Testis (tissue), 3 donors: ENCODE data around the gene PRR30. TPM values are rescaled to one million over a fixed set of nuclear protein-coding genes. Genes with fewer than 3 reads are reported as not detected.
"Not testable (repeated sequence)": the region's sequence is repeated elsewhere in the genome, so short reads cannot be mapped to it uniquely, and the experiment has no call there.

Experiments
- DNase-seq: peaks from one replicate; pipeline ENCODE4 v3.0.0-alpha.2; 2019
- H3K27ac ChIP-seq, 2 donors: fragments of 200-600 bp; sonication (generic); one replicate each; pipeline ENCODE4 v1.5.1; 2019
- H3K27me3 ChIP-seq: fragments of 200-600 bp; sonication (generic); one replicate; pipeline ENCODE4 v1.5.1; 2019
- H3K36me3 ChIP-seq: fragments of 200-600 bp; sonication (generic); one replicate; pipeline ENCODE4 v1.5.1; 2017; ENCODE audit warnings: low read depth; ENCODE audit errors: missing control alignments
- H3K4me1 ChIP-seq: fragments of 200-600 bp; sonication (generic); one replicate; pipeline ENCODE4 v1.5.1; 2019
- H3K4me3 ChIP-seq, 2 donors: fragments of 200-600 bp; sonication (generic); one replicate each; pipeline ENCODE4 v1.5.1; 2017 to 2019
- H3K9me3 ChIP-seq: fragments of 200-600 bp; sonication (generic); one replicate; pipeline ENCODE4 v1.5.1; 2017
- CTCF ChIP-seq, 3 experiments: fragments of 450-650 bp in 2 of 3; fragments of 200-600 bp in 1 of 3; sonication (generic) in 1 of 3; IDR thresholded peaks; one replicate each; pipeline ENCODE4 v1.5.1; 2016 to 2019; ENCODE audit warnings: antibody characterized with exemption in 3 of 3, mild to moderate bottlenecking in 2 of 3, moderate library complexity in 1 of 3
- POLR2A ChIP-seq: fragments of 450-650 bp; IDR thresholded peaks from one replicate; pipeline ENCODE4 v1.6.1; 2017; ENCODE audit warnings: antibody characterized with exemption, mild to moderate bottlenecking, moderate library complexity
- WGBS, 2 donors: methylation state at CpG; one replicate each; pipeline ENCODE4 v1.1.5; 2018; 5-methylcytosine and 5-hydroxymethylcytosine counted together
- intact Hi-C: fragments of 100-400 bp; cut with DNase I; formaldehyde crosslinking; loops from one replicate; pipeline ENCODE4 v1.15.1; 2023; ENCODE audit warnings: low total_unique reads
- polyA plus RNA-seq: library from polyadenylated mRNA; stranded (reverse); fragments of 350-450 nt; fragmentation: Illumina TruSeq; extraction: RNeasy Lipid Tissue Mini Kit (QIAGEN cat#74804); gene quantifications from one replicate; pipeline ENCODE4 v1.2.3, GENCODE V29; 2014; ENCODE audit warnings: low read depth, low replicate concordance; ENCODE audit not compliant: insufficient read depth
- total RNA-seq, 2 donors: library from RNA; depleted of rRNA; stranded (reverse); fragments of >200 nt; gene quantifications; one replicate each; pipeline ENCODE4 v1.2.3, GENCODE V29; 2016

The PRR30 gene
- total and polyA plus RNA-seq, 3 donors from 2014 or later, result 12.8 to 153 (median 55.4) TPM

GRCh38 chr2:27122791-27123190 is 16.4 kb downstream of the PRR30 start:
- Histone ChIP-seq H3K36me3 (no peaks in the 10 kb centered on the region), H3K4me1 (peaks cover 4% of the 10 kb centered on the region), H3K27me3 (no peaks in the 10 kb centered on the region), H3K9me3 (no peaks in the 10 kb centered on the region), H3K4me3 (no peak overlapping the region), H3K27ac (no peak overlapping the region)
- intact Hi-C loops, result no loop called here
- no peak for DNase-seq
- no peak for TF ChIP-seq CTCF (IDR thresholded peaks at IDR 0.05)
- TF ChIP-seq POLR2A, result no peak
- 88 to 91% methylated on average over 7 of the region's 7 CpGs for WGBS, 2 donors

GRCh38 chr2:27121906-27122305 is 17.3 kb downstream of the PRR30 start:
- Histone ChIP-seq H3K9me3 (no peaks in the 10 kb centered on the region), H3K36me3 (no peaks in the 10 kb centered on the region), H3K27me3 (no peaks in the 10 kb centered on the region), H3K27ac (no peak overlapping the region), H3K4me1 (peaks cover 4% of the 10 kb centered on the region), H3K4me3 (no peak overlapping the region)
- intact Hi-C loops, result no loop called here
- DNase-seq, result no peak
- 85 to 96% methylated on average over 2 of the region's 2 CpGs for WGBS, 2 donors
- TF ChIP-seq CTCF (IDR thresholded peaks at IDR 0.05) (no peak), POLR2A (no peak)

GRCh38 chr2:27119330-27119670 is 19.9 kb downstream of the PRR30 start:
- H3K27me3 ChIP-seq, DNase-seq, intact Hi-C loops, H3K4me1 ChIP-seq, H3K27ac ChIP-seq, H3K9me3 ChIP-seq, H3K36me3 ChIP-seq: not testable (repeated sequence)
- whole genome bisulfite sequencing, 2 donors, result 71 to 78% methylated on average over 8 of the region's 8 CpGs
- H3K4me3 ChIP-seq, result peak overlapping the region in 1 of 2 donors; percentile 56

- no peaks in the 10 kb centered on the region for H3K27me3 ChIP-seq
- intact Hi-C loops, result no loop called here
- DNase-seq, result no peak
- H3K9me3 ChIP-seq, result no peaks in the 10 kb centered on the region
- peak within 1 kb of the TSS; percentile 39 to 56 for H3K4me3 ChIP-seq
- WGBS, 2 donors, result 4 to 12% methylated on average over 15 to 38 of the region's 84 CpGs
- TF ChIP-seq CTCF (IDR thresholded peaks at IDR 0.05), result no peak
- TF ChIP-seq POLR2A, result no peak
- peaks cover 4% of the 10 kb centered on the region for H3K4me1 ChIP-seq
- H3K27ac ChIP-seq, result no peak within 1 kb of the TSS
- H3K36me3 ChIP-seq, result no peaks in the 10 kb centered on the region
These were observed 20.5 kb downstream of the PRR30 start, which contains the start of gene CGREF1 for GRCh38 chr2:27118525-27119329. CGREF1 (minus strand) TSS chr2:27119128; CDS start chr2:27104366, 14,762 bp downstream.

GRCh38 chr2:27117995-27118524 is 21.1 kb downstream of the PRR30 start:
- no peaks in the 10 kb centered on the region for H3K36me3 ChIP-seq
- H3K27ac ChIP-seq, result no peak overlapping the region
- intact Hi-C loops, result no loop called here
- TF ChIP-seq CTCF (IDR thresholded peaks at IDR 0.05) (no peak), POLR2A (no peak)
- WGBS, 2 donors, result 19 to 42% methylated on average over 3 to 14 of the region's 14 CpGs
- peak overlapping the region; percentile 39 to 56 for H3K4me3 ChIP-seq
- H3K27me3 ChIP-seq, result no peaks in the 10 kb centered on the region
- peaks cover 4% of the 10 kb centered on the region for H3K4me1 ChIP-seq
- DNase-seq, result no peak
- no peaks in the 10 kb centered on the region for H3K9me3 ChIP-seq
